Liver (tissue), 9 donors: Measurements from ENCODE around the gene MMEL1. TPM values are rescaled to one million over a fixed set of nuclear protein-coding genes. Genes with fewer than 3 reads are reported as not detected.
"Not testable (repeated sequence)": the region's sequence is repeated elsewhere in the genome, so short reads cannot be mapped to it uniquely, and the experiment has no call there.

Source experiments
- DNase-seq: peaks from one replicate; pipeline ENCODE4 v3.0.0-alpha.2; 2017; ENCODE audit warnings: low spot score
- H3K27ac ChIP-seq, 2 donors: one replicate each; pipeline ENCODE4 v1.7.0; 2013; ENCODE audit warnings: inconsistent platforms in 2 of 2, low read length in 2 of 2, control low read depth in 1 of 2, low read depth in 1 of 2, mild to moderate bottlenecking in 1 of 2
- H3K27me3 ChIP-seq, 4 donors: one replicate each; pipeline versions ENCODE4 v1.6.1 to v1.7.0; 2013; ENCODE audit warnings: low read length in 3 of 4, inconsistent platforms in 1 of 4, mild to moderate bottlenecking in 1 of 4, moderate library complexity in 1 of 4; ENCODE audit not compliant: control insufficient read depth in 4 of 4, insufficient read depth in 4 of 4
- H3K36me3 ChIP-seq, 4 donors: one replicate each; pipeline versions ENCODE4 v1.6.1 to v1.7.0; 2013; ENCODE audit warnings: low read length in 3 of 4, mild to moderate bottlenecking in 3 of 4, low read depth in 1 of 4, moderate library complexity in 1 of 4; ENCODE audit not compliant: control insufficient read depth in 4 of 4, insufficient read depth in 3 of 4
- H3K4me1 ChIP-seq, 4 donors: one replicate each; pipeline versions ENCODE4 v1.6.1 to v1.7.0; 2013; ENCODE audit warnings: low read length in 3 of 4, mild to moderate bottlenecking in 3 of 4, moderate library complexity in 1 of 4; ENCODE audit not compliant: control insufficient read depth in 4 of 4, insufficient read depth in 4 of 4
- H3K4me3 ChIP-seq, 3 donors: one replicate each; pipeline versions ENCODE4 v1.6.1 to v1.7.0; 2013; ENCODE audit warnings: low read length in 3 of 3, control low read depth in 1 of 3, low read depth in 1 of 3, mild to moderate bottlenecking in 1 of 3
- H3K9ac ChIP-seq, 2 donors: one replicate each; pipeline ENCODE4 v1.7.0; 2013; ENCODE audit warnings: low read length in 2 of 2, mild to moderate bottlenecking in 2 of 2, moderate library complexity in 2 of 2, control low read depth in 1 of 2, low read depth in 1 of 2
- H3K9me3 ChIP-seq, 4 donors: one replicate each; pipeline versions ENCODE4 v1.6.1 to v1.7.0; 2013; ENCODE audit warnings: low read length in 3 of 4; ENCODE audit not compliant: control insufficient read depth in 4 of 4
- CTCF ChIP-seq: fragments of 150-350 bp; IDR thresholded peaks from 2 replicates; pipeline ENCODE4 v1.5.1; 2017; ENCODE audit warnings: improper control_type of control experiment, low read depth, low read length; ENCODE audit not compliant: missing input control
- FOXA1 ChIP-seq: IDR thresholded peaks from 2 replicates; pipeline ENCODE4 v1.6.1; 2016; ENCODE audit warnings: antibody characterized with exemption
- GABPA ChIP-seq, 2 donors: IDR thresholded peaks in 1 of 2; conservative IDR thresholded peaks in 1 of 2; 2 replicates each; pipeline ENCODE4 v1.6.1; 2016; ENCODE audit warnings: antibody characterized with exemption in 2 of 2, mild to moderate bottlenecking in 1 of 2, moderate library complexity in 1 of 2
- HNF4G ChIP-seq: IDR thresholded peaks from 2 replicates; pipeline ENCODE4 v1.6.1; 2016; ENCODE audit warnings: antibody characterized with exemption
- MAX ChIP-seq: IDR thresholded peaks from 2 replicates; pipeline ENCODE4 v1.6.1; 2016; ENCODE audit warnings: antibody characterized with exemption
- RAD21 ChIP-seq, 2 donors: IDR thresholded peaks; 2 replicates each; pipeline ENCODE4 v1.6.1; 2016; ENCODE audit warnings: antibody characterized with exemption in 2 of 2, mild to moderate bottlenecking in 2 of 2
- REST ChIP-seq: IDR thresholded peaks from 2 replicates; pipeline ENCODE4 v1.6.1; 2016; ENCODE audit warnings: antibody characterized with exemption, mild to moderate bottlenecking
- RXRA ChIP-seq, 2 donors: IDR thresholded peaks; 2 replicates each; pipeline ENCODE4 v1.6.1; 2017 to 2018; ENCODE audit warnings: antibody characterized with exemption in 2 of 2, mild to moderate bottlenecking in 1 of 2
- YY1 ChIP-seq: IDR thresholded peaks from 2 replicates; pipeline ENCODE4 v1.6.1; 2016; ENCODE audit warnings: antibody characterized with exemption, mild to moderate bottlenecking
- ZBTB33 ChIP-seq: IDR thresholded peaks from 2 replicates; pipeline ENCODE4 v1.6.1; 2016; ENCODE audit warnings: antibody characterized with exemption
- WGBS: extraction: QIAGEN DNeasy Blood & Tissue Kit; methylation state at CpG from one replicate; pipeline ENCODE4 v1.1.7; 2013; 5-methylcytosine and 5-hydroxymethylcytosine counted together
- polyA plus RNA-seq, 2 donors: library from polyadenylated mRNA; stranded (reverse) in 1 of 2; unstranded in 1 of 2; fragments of 200-250 nt in 1 of 2; fragments of >200 nt in 1 of 2; fragmentation: Nextera tagmentation in 1 of 2; extraction: Ambion mirVana in 1 of 2; gene quantifications; one replicate each; pipeline versions ENCODE4 v1.2.1 to v1.2.3, GENCODE V29; 2013 to 2015
- total RNA-seq, 2 donors: library from RNA; depleted of rRNA; stranded (reverse); fragments of >200 nt; gene quantifications; one replicate each; pipeline ENCODE4 v1.2.3, GENCODE V29; 2014
- donor health status: healthy.
- donor health status: healthy.
- donor health status: healthy.
- donor health status: healthy.
- donor health status: healthy.

Gene MMEL1
- total and polyA plus RNA-seq, 4 donors, result under 0.01 to 0.42 TPM; not detected in 2

- Histone ChIP-seq H3K27ac (no peak overlapping the region), H3K4me3 (no peak overlapping the region), H3K9ac (no peak overlapping the region), H3K36me3 (no peaks in the 10 kb centered on the region), H3K9me3 (no peaks in the 10 kb centered on the region), H3K4me1 (no peaks in the 10 kb centered on the region), H3K27me3 (peaks cover 0 to 7% (median 3%) of the 10 kb centered on the region in 4 donors)
- DNase-seq, result no peak
- TF ChIP-seq RAD21 (IDR thresholded peaks at IDR 0.05) (no peak), YY1 (no peak), FOXA1 (no peak), CTCF (no peak), RXRA (IDR thresholded peaks at IDR 0.05) (no peak), GABPA (IDR thresholded peaks at IDR 0.05 in 1 of 2, conservative IDR thresholded peaks at IDR 0.05 in 1 of 2) (no peak), MAX (no peak)
- WGBS, result 30% methylated on average over 6 of the region's 6 CpGs
Observed at GRCh38 chr1:2627746-2628145, 5.1 kb downstream of the MMEL1 start.

- DNase-seq, H3K4me3 ChIP-seq, H3K4me1 ChIP-seq, H3K9me3 ChIP-seq, H3K9ac ChIP-seq, H3K36me3 ChIP-seq, H3K27ac ChIP-seq, H3K27me3 ChIP-seq: not testable (repeated sequence)
- WGBS, result 63% methylated on average over 7 of the region's 7 CpGs
Observed at GRCh38 chr1:2625748-2626147, 7.1 kb downstream of the MMEL1 start.

GRCh38 chr1:2625311-2625710, 7.5 kb downstream of the MMEL1 start:
- no peaks in the 10 kb centered on the region for H3K9me3 ChIP-seq
- H3K27ac ChIP-seq, result no peak overlapping the region
- 88% methylated on average over 10 of the region's 10 CpGs for WGBS
- no peak for DNase-seq
- no peak overlapping the region for H3K9ac ChIP-seq
- H3K4me3 ChIP-seq, result no peak overlapping the region
- no peaks in the 10 kb centered on the region for H3K36me3 ChIP-seq
- peaks cover 0 to 7% (median 3%) of the 10 kb centered on the region in 4 donors for H3K27me3 ChIP-seq
- no peak for TF ChIP-seq HNF4G
- H3K4me1 ChIP-seq, result no peaks in the 10 kb centered on the region

- no peak overlapping the region for H3K4me3 ChIP-seq
- peaks cover 0 to 7% (median 3%) of the 10 kb centered on the region in 4 donors for H3K27me3 ChIP-seq
- TF ChIP-seq FOXA1, result no peak
- no peak for TF ChIP-seq REST
- TF ChIP-seq MAX, result no peak
- TF ChIP-seq HNF4G, result no peak
- TF ChIP-seq CTCF, result no peak
- TF ChIP-seq ZBTB33, result no peak
- H3K36me3 ChIP-seq, result no peaks in the 10 kb centered on the region
- WGBS, result 89% methylated on average over 13 of the region's 13 CpGs
- no peak overlapping the region for H3K27ac ChIP-seq
- no peaks in the 10 kb centered on the region for H3K4me1 ChIP-seq
- H3K9ac ChIP-seq, result no peak overlapping the region
- no peaks in the 10 kb centered on the region for H3K9me3 ChIP-seq
- DNase-seq, result no peak
Observed at GRCh38 chr1:2624735-2625300, 8.0 kb downstream of the MMEL1 start.
